ENCODE measurements around the gene CHPF.

The CHPF gene, protein sequence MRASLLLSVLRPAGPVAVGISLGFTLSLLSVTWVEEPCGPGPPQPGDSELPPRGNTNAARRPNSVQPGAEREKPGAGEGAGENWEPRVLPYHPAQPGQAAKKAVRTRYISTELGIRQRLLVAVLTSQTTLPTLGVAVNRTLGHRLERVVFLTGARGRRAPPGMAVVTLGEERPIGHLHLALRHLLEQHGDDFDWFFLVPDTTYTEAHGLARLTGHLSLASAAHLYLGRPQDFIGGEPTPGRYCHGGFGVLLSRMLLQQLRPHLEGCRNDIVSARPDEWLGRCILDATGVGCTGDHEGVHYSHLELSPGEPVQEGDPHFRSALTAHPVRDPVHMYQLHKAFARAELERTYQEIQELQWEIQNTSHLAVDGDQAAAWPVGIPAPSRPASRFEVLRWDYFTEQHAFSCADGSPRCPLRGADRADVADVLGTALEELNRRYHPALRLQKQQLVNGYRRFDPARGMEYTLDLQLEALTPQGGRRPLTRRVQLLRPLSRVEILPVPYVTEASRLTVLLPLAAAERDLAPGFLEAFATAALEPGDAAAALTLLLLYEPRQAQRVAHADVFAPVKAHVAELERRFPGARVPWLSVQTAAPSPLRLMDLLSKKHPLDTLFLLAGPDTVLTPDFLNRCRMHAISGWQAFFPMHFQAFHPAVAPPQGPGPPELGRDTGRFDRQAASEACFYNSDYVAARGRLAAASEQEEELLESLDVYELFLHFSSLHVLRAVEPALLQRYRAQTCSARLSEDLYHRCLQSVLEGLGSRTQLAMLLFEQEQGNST

DNA sequence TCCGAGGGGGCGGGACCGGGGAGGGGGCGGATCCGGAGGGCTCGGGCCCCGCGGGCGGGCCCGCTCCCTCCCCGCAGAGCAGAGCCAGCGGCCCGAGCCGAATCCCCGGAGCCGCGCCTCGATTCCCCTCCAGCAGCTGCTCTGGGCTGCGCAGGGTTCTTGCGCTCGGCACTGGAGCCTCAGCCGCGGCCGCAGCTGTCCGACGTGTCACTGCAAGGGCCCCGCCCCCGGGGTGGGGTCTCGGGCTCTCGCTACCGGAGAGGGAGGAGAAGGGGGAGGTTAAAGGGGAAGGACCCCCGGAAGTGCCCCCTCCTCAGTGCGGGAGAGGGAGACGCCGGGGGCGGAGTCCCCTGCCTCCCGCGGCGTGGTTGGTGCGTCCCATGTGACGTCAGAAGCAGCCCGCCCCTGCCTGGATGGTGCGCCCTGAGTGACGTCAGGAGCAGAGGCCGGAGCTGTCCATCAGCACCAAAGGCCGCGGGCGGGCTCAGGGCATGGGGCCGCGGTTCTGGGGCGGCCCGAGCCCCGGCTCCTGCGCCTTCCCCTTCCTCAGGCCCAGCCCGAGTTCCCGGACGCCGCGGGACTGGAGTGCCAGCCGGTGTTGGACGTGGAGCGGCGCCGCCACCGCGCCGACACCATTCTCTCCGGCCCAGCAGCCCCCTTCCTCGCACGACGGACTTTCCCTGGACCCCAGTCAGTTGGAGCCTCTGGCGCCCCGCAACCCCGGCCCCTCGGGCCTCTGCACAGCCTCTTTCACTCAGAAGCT, at the start of gene CHPF, which contains the start of gene TMEM198:
Gene CHPF, minus strand, starts transcription at position 214 of the 763 bp plus-strand sequence. CDS start 271 bp downstream, outside the sequence.
Gene TMEM198, plus strand, starts transcription at position 433 of the 763 bp plus-strand sequence. CDS start 700 bp downstream, outside the sequence.
- DNase-seq, result peak; percentile 86

DNA sequence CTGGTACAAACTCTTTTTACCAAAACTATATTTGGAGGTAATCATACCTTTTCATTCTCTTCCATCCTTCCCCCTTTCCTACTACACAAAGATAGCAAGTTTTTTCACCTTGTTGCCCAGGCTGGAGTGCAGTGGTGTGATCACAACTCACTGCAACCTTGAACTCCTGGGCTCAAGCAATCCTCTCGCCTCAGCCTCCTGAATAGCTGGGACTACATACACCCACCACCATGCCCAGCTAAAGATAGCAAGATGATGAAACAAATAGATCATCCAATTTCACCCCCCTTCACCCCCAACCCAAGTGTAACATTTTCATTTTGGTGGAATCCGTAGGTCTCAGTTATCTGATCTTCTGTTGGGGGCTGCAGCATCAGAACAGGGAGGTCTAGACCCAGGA, 49.5 kb upstream of the CHPF start:
- no peak for DNase-seq

DNA sequence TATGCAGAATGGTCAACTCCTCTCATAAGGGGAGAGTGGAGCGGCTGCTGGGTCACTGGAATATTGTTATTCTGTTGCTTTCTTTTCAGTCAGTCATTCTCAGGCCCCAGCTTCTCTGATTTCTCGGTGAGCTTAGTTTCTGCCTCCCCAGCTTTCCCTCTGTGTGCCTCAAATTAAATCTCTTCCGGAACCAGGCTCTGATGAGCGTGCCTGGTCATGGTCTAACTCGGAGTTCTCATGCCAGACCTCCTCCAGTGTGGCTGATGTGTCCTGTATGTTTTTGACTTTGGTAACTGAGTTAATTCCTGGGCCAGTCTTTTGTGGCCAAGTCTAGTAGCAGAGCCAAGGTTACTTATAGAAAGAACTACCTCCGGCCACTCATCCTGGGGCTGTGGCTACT, 49.1 kb upstream of the CHPF start:
- no peak for DNase-seq

DNA sequence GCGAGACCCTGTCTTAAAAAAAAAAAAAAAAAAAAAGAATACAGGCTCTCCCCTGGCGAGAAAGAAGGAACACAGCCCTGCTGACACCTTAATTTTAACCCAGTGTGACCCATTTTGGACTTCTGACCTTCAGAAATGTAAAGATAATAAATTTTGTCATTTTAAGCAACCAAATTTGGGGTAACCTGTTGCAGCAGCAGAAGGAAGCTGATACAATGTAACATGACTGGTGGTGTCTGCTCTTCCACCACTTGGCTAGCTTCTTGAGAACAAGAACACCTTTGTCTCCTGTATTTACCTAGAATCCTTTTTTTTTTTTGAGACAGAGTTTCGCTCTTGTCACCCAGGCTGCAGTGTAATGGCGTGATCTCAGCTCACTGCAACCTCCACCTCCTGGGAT, 47.5 kb upstream of the CHPF start:
- no peak for DNase-seq

DNA sequence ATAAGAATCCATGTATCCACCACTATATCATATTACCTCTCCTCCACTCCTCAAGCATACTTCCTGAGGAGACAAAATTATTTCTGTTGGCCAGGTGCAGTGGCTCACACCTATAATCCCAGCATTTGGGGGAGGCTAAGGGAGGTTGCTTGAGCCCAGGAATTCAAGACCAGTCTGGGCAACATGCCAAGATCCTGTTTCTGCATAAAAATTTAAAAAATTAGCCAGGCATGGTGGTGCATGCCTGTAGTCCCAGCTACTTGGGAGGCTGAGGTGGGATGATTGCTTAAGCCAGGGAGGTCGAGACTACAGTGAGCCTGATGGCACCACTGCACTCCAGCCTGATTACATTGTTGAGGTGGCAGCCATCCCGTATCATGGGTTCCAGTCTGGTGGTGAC, 37.7 kb upstream of the CHPF start:
- no peak for DNase-seq

DNA sequence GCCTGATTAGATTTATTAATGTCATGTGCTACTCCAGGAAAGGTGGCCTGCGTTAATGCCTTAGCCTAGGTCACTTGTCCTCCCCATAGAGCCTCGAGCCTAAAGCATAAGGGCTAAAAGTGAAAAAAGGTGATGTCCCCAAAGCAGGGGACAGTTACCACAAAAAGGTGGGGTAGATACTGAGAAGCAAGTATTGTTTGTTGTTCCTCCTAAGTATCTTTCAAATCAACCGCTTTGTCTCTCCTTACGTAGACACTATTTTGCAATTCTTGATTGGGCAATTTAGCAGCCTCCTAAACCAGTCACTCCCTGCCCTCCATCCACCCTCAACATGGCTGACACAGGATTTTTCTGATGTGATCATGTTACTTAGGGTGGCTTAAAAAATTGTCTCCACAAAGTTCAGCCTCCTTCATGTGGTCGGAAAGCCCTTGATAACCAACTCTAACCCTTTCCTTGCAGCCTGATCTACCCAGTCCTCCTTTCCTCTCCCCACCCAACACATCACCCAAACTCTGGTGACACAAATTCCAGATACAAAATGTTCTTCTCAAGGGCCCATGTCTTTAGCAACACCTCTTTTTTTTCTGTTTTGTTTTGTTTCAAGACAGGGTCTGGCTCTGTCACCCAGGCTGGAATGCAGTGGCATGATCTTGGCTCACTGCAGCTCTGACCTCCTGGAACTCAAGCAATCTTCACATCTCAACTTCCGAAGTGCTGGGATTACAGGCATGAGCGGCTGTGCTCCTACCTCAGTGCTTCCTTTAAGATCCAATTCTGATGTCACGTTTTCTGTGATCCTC, 35.4 kb upstream of the CHPF start:
- no peak for DNase-seq

DNA sequence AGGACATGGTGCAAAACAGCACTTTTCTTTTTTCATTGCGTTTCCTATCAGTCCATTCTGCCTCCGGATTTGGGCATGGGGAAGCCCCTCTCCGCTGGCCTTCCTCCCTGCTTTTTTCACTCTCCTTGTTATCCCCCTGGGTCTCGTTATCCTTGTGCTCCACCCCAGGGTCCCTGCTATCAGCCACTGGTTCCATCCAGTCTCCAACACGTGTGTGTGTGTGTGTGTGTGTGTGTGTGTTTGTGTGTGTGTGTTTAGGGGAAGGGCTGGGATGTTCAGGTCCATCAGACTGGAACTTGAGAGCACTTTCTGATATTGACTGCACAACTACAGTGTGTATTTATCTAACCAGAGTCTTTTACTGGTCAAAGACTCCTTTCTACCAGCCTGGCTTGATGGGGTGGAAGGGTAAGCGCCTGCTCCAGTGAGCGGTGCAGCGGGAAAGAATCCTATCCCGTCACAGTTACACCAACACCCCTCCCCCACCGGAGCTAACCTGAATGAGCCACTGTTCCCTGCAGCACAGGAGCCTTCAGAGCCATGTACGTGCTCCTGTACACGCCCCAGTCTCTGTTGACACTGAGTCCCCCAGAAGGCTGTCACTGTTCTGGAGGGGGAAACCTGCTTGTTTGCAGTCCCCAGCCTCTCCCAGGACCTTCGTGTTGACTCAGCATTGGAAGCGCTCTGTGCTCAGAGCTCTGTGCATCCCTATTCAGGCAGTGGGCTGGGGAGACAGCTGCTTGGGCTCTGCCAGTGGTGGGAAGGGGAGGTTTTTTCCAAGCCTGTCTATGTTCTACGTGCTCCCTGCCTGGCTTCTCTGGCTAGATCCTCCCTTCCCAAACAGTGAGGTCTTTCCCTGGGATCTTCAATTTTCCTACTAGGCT, 33.1 kb upstream of the CHPF start:
- DNase-seq, result no peak

DNA sequence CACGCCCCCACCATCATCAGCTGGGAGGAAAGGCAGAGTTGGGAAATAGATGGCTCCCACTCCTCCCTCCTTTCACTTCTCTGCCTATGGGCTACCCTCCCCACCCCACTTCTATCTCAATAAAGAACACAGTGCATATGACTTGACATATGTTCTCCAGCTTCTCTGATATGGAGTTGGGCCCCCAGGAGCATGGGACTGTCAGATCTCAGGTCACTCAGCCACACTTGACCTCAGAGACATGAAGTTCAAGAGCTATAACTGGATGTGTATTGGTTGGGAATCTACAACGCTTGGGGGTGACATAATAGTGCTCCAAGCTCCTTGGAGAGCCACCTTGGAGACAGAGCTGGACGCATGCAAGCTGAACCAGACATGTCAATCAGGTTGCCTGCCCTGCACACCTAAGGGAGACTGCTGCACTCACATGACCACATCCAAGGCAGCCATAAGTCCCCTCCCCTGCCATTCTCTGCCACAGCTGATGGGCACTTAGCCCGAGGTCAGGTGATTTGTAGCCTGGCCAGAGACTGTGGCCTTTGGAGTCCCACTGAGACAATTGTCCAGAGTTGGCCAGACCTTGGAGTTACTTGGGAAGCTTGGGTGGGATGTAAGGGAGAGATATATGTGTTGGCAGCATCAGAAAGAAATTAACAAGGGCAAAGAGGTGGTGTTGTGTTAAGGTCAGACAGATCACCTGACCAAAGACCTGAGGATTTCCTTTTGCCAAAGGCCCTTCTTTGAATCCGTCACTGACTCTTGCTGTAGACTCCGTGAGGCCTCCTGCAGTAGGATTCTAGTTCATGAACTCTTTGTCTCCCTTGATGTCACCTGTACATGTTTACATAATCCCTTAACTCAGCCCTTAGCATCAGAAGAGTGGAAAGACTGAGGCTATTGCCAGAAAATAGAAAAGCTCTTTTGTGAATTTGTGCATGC, 32.2 kb upstream of the CHPF start:
- DNase-seq, result no peak

DNA sequence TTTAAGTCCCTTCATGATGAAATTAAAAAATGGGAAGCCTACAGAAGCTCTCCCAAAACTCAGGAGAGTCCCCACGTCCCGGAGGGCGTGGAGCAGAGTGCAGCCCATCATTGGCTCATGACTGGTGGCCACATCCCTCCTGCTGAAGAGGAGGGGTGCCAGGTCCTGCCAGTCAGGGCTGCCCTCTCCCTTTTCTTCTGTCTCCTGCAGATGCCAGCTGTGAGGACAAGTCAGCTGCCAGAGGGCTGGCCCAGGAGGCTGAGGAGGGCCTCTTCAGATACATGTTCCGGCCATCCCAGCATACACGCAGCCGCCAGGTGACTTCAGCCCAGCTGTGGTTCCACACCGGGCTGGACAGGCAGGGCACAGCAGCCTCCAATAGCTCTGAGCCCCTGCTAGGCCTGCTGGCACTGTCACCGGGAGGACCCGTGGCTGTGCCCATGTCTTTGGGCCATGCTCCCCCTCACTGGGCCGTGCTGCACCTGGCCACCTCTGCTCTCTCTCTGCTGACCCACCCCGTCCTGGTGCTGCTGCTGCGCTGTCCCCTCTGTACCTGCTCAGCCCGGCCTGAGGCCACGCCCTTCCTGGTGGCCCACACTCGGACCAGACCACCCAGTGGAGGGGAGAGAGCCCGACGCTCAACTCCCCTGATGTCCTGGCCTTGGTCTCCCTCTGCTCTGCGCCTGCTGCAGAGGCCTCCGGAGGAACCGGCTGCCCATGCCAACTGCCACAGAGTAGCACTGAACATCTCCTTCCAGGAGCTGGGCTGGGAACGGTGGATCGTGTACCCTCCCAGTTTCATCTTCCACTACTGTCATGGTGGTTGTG, 31.1 kb upstream of the CHPF start:
- DNase-seq, result no peak

DNA sequence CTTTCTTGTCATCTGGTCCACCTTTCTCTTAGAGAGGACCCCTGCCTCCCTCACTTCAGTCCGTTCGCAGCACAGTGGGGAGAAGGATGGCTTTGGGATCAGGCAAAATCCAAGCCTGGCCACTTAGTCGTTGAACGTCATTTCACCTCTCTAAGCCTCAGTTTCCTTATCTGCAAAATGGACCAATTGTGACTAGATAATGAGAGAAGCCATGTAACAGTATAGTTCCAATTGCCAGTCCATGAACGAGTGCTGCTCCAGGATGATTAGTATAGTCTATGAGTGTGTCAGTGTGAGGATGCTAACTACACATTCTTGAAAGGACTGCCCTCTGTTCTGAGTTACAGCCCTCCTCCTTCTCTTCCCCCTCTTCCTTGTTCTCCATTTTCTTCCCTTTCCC, 29.6 kb upstream of the CHPF start:
- DNase-seq, result no peak

DNA sequence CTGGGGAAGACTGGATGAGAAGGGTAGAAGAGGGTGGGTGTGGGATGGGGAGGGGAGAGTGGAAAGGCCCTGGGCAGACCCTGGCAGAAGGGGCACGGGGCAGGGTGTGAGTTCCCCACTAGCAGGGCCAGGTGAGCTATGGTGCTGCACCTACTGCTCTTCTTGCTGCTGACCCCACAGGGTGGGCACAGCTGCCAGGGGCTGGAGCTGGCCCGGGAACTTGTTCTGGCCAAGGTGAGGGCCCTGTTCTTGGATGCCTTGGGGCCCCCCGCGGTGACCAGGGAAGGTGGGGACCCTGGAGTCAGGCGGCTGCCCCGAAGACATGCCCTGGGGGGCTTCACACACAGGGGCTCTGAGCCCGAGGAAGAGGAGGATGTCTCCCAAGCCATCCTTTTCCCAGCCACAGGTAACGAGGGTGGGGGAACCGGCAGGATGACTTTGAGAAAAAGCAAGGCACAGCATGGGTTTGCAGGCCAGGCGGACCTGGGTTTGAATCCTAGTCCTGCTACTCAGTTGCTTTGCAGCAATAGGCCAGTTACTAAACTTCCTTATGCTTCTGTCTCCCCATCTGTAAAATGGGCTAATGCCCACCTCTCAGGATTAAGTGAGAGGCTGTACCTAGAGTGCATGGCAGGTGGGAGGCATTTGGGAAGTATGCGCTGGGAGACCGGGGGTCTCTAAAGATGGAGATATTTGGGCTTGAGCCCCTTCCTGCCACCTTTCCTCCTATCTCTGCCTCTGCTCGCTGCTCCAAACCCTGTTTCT, 28.8 kb upstream of the CHPF start, which contains the start of gene INHA:
Gene INHA, plus strand, starts transcription at position 74 of the 765 bp plus-strand sequence. Its CDS starts 65 bp downstream, at position 139.
- DNase-seq, result no peak

DNA sequence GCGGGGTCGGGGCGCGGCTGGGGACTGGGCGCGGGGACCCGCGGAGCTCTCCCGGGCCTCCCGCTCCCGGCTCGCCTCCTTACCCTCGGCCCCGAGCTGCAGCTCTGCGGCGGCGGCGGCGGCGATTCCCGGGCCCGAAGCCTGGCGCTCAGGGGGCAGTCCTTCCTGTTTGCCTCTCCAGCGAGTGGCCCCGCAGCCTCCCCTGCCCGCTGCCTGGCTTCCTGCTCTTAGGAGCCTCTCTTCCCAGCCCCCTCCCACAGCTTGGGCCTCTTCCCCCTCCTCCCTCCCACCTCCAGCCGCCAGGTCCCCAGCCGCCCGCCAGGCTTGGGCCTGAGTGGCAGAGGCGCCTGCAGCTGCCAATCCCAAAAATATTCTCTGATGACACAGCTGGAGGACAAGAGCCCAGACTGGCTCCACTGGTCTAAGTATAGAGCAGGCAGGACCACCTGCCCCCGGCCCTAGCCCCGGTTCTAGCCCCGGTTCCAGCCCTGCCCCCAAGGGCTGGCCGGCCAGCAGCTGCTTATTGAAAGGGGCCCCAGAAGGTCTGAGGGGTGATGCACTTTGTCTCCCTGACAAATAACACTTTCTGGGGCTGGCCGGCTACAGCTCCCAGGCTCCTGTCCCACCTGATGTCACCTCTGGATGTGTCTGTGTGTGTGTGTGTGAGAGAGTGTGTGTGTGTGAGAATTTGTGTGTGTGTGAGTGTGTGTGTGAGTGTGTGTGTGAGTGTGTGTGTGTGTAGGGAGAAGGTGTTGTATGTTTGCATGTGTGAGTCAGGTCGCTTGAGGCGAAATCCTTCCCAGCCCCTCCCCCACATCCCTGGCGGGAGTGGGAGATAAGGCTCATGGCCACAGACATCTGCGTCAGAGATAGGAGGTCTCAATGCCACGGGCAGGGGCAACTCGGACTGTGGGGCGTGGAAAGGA, 28.0 kb upstream of the CHPF start, which contains the start of gene OBSL1:
Gene OBSL1, minus strand, starts transcription at position 229 of the 926 bp plus-strand sequence. CDS start 307 bp downstream, outside the sequence.
- DNase-seq, result no peak

DNA sequence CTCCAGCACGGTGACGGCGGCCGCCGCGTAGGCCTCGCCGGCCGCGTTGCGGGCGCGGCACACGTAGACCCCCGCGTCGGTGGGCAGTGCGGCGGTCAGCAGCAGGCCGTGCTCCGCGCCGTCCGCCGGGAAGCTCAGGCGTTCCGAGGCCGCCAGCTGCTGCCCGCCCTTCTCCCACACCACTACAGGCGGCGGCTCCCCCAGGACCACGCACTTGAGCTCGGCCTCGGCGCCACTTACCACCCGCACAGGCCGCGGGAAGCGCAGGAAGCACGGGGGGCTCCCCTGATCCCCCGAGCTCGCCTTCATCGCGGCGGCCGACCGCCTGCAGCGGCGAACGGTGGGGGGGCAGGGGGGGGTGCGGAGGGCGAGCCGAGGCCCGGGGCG, 27.3 kb upstream of the CHPF start:
- no peak for DNase-seq

DNA sequence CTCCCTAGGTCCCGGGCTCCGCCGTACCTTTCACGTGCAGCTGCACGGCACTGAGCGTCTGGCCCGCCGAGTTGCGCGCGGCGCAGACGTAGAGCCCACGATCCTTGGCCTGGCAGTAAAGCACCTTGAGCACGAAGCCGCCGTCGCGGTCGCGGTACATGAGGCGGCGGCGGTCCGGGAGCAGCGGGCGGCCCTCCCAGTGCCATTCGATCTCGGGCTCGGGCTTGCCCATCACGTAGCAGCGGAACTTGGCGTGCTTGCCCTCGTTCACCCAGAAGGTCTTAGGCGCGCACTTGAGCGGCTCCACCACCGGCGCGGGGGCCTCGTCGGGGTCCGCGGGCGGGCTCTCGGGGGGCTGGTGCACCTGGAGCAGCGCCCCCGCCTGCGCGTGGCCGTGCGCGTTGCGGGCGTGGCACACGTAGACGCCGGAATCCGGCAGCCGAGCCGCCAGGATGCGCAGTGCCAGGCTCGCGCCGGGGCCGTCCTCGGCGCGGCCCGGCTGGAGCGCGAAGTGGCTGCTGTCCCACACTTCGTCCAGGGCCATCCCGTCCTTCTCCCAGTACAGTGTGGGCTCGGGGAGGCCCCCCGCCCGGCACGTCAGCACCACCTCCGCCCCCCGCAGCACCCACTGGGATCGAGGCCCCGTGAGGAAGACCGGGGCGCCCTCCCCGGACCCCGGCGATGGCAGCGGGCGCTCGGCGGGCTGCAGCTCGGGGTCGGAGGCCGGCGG, 26.8 kb upstream of the CHPF start:
- DNase-seq, result no peak

DNA sequence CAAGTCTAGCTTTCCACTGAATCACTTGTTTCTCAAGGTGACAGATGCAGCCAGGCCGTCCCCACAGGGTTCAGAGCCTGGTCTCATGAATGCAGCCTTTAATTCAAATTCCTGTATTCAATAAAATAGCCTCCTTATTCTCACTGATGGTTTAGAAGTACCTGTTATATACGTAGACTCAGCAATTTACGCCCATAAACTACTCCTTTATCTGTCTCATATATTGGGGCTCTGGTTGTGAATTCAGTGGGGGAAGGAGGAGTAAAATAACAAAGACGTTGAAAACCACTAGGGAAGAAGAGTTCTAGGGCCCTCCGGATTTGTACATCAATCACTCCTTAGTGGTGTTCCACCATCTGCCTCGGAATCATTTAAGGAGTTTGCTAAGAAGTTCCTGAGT, 26.0 kb upstream of the CHPF start:
- no peak for DNase-seq

DNA sequence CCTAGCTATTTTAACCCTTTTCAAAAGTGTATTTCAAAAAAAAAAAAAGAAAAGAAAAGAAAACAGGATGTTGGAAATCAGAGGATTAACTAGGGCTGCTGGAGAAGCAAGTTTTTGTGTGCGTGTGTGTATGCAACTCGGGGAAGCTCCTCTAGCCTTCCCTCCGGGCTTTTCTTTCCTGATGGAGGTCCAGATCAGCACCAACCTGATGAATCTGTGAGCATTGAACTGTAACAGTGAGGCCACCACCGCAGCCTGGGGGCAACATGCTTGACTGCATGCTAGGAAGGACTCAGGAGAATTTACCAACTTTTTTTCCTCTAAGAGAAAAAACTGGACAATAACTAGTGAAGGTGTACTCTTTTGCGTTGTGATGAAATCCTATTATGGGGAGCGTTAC, 25.4 kb upstream of the CHPF start:
- DNase-seq, result no peak
